Endothelial cell of umbilical vein (primary cell): ENCODE measurements around the gene ZFYVE26. TPM values are rescaled to one million over a fixed set of nuclear protein-coding genes. Genes with fewer than 3 reads are reported as not detected.

ENCODE experiments used
- BruUV-seq: library from RNA; stranded (reverse); fragments of 400-500 nt; replicated peaks from 2 replicates; lab custom pipeline; 2021; lab: Mats Ljungman, UMichigan
- CTCF ChIA-PET: fragments of 300-600, 350-600 bp; sonication (Branson Sonifier 250); formaldehyde crosslinking; loops from one replicate; lab custom pipeline; 2021; ENCODE audit warnings: antibody characterized with exemption, inconsistent platforms; lab: Charles Lee
- POLR2A ChIA-PET: fragments of 300-600, 350-600 bp; sonication (Branson Sonifier 250); formaldehyde crosslinking; loops from one replicate; lab custom pipeline; 2021; ENCODE audit warnings: antibody characterized with exemption, inconsistent platforms; lab: Charles Lee
- DNase-seq: peaks from one replicate; pipeline ENCODE4 v3.0.0-alpha.2; 2011; ENCODE audit warnings: low read depth, low spot score
- FAIRE-seq: peaks from 2 replicates; lab custom pipeline; 2011; peaks lifted over from hg19 to GRCh38; lab: Jason Lieb, UNC
- H2AFZ ChIP-seq: 2 replicates; pipeline ENCODE4 v1.6.0; 2012; ENCODE audit warnings: low read depth, low read length, control low read depth, inconsistent platforms
- H3K27ac ChIP-seq: 2 replicates; pipeline ENCODE4 v1.5.1; 2011; ENCODE audit warnings: low read depth, mild to moderate bottlenecking, control low read depth, low read length, moderate library complexity; ENCODE audit not compliant: insufficient read depth
- H3K27me3 ChIP-seq, 2 experiments: 2 replicates each; pipeline versions ENCODE4 v1.6.0 to v1.6.1; 2011; ENCODE audit warnings: low read length in 2 of 2, mixed read lengths in 1 of 2; ENCODE audit not compliant: control insufficient read depth in 2 of 2, insufficient read depth in 2 of 2
- H3K36me3 ChIP-seq, 2 experiments: 2 replicates in 1 of 2; 3 replicates in 1 of 2; pipeline ENCODE4 v1.5.1; 2011; ENCODE audit warnings: low read length in 2 of 2, mild to moderate bottlenecking in 1 of 2, moderate library complexity in 1 of 2; ENCODE audit not compliant: control insufficient read depth in 2 of 2, insufficient read depth in 2 of 2; ENCODE audit errors: extremely low read depth in 1 of 2
- H3K4me1 ChIP-seq: 3 replicates; pipeline ENCODE4 v1.5.1; 2011; ENCODE audit warnings: mild to moderate bottlenecking, low read length; ENCODE audit not compliant: control insufficient read depth, insufficient read depth; ENCODE audit errors: extremely low read depth
- H3K4me2 ChIP-seq: 2 replicates; pipeline ENCODE4 v1.6.1; 2011; ENCODE audit warnings: low read length, control low read depth, mixed read lengths; ENCODE audit not compliant: insufficient read depth
- H3K4me3 ChIP-seq, 3 experiments: fragments of 200-600 bp in 1 of 3; sonication (generic), shearing (Covaris generic) in 1 of 3; replicated peaks in 1 of 3; 2 replicates each; pipeline ENCODE4 v1.5.1; 2011 to 2016; ENCODE audit warnings: control low read depth in 3 of 3, low read length in 3 of 3, mild to moderate bottlenecking in 2 of 3, inconsistent platforms in 1 of 3, low read depth in 1 of 3, moderate library complexity in 1 of 3; ENCODE audit not compliant: insufficient read depth in 1 of 3
- H3K79me2 ChIP-seq: 2 replicates; pipeline ENCODE4 v1.6.0; 2012; ENCODE audit warnings: low read length, inconsistent platforms; ENCODE audit not compliant: control insufficient read depth, insufficient read depth
- H3K9ac ChIP-seq: replicated peaks from 2 replicates; pipeline ENCODE3; 2011; ENCODE audit warnings: low read length, control low read depth; ENCODE audit not compliant: insufficient read depth; ENCODE audit errors: extremely low read depth
- H3K9me1 ChIP-seq: replicated peaks from 3 replicates; pipeline ENCODE4 v1.6.0; 2011; ENCODE audit warnings: mild to moderate bottlenecking, low read length; ENCODE audit not compliant: control insufficient read depth, insufficient read depth; ENCODE audit errors: extremely low read depth
- H3K9me3 ChIP-seq: replicated peaks from 2 replicates; pipeline ENCODE4 v1.5.1; 2012; ENCODE audit warnings: low read length, inconsistent platforms; ENCODE audit not compliant: control insufficient read depth, insufficient read depth
- H4K20me1 ChIP-seq: replicated peaks from 2 replicates; pipeline ENCODE3; 2011; ENCODE audit warnings: mild to moderate bottlenecking, low read length; ENCODE audit not compliant: control insufficient read depth, insufficient read depth; ENCODE audit errors: extremely low read depth
- CTCF ChIP-seq, 2 donors: IDR thresholded peaks; 1 replicate in 1 of 2; 2 replicates in 1 of 2; pipeline ENCODE4 v1.5.1; 2011; ENCODE audit warnings: low read length in 2 of 2, mild to moderate bottlenecking in 2 of 2, moderate library complexity in 2 of 2, control low read depth in 1 of 2, inconsistent platforms in 1 of 2, low read depth in 1 of 2; ENCODE audit not compliant: insufficient read depth in 1 of 2; ENCODE audit errors: extremely low read depth in 1 of 2
- EZH2 ChIP-seq: IDR thresholded peaks from 2 replicates; pipeline ENCODE4 v1.6.1; 2012; ENCODE audit warnings: borderline replicate concordance, low read depth, mild to moderate bottlenecking, moderate library complexity, low read length, inconsistent platforms; ENCODE audit not compliant: severe bottlenecking
- FOS ChIP-seq: IDR thresholded peaks from 2 replicates; pipeline ENCODE4 v1.6.1; 2011; ENCODE audit warnings: mild to moderate bottlenecking, low read length, moderate library complexity, borderline replicate concordance; ENCODE audit not compliant: insufficient read depth
- GATA2 ChIP-seq: IDR thresholded peaks from 2 replicates; pipeline ENCODE4 v1.7.0; 2011; ENCODE audit warnings: low read depth, mild to moderate bottlenecking, moderate library complexity, mixed read lengths, low read length; ENCODE audit not compliant: insufficient read length, insufficient read depth
- JUN ChIP-seq: IDR thresholded peaks from 2 replicates; pipeline ENCODE4 v1.6.1; 2011; ENCODE audit warnings: borderline replicate concordance, low read depth; ENCODE audit not compliant: insufficient read length, insufficient read depth
- MAX ChIP-seq: IDR thresholded peaks from 2 replicates; pipeline ENCODE4 v1.6.1; 2011; ENCODE audit not compliant: insufficient read depth, insufficient read length
- MYC ChIP-seq: IDR thresholded peaks from one replicate; pipeline ENCODE4 v1.6.1; 2011; ENCODE audit warnings: mild to moderate bottlenecking, low read depth, low read length
- POLR2A ChIP-seq: IDR thresholded peaks from 2 replicates; pipeline ENCODE4 v1.6.1; 2012; ENCODE audit warnings: low read depth, mild to moderate bottlenecking, control low read depth, low read length
- POLR2AphosphoS5 ChIP-seq: IDR thresholded peaks from 2 replicates; pipeline ENCODE4 v1.6.1; 2012; ENCODE audit warnings: low read depth, mild to moderate bottlenecking, control low read depth, low read length, moderate library complexity; ENCODE audit not compliant: insufficient read depth
- dilution Hi-C: fragments of 300-500 bp; cut with MboI; formaldehyde crosslinking; loops from one replicate; pipeline ENCODE4 v1.15.0; 2019; ENCODE audit warnings: low sequenced_read_pairs; ENCODE audit not compliant: extremely low pct_ligation_motif_present
- intact Hi-C: fragments of 100-400 bp; cut with micrococcal nuclease; formaldehyde crosslinking; loops from one replicate; pipeline ENCODE4 v1.10.0; 2022
- polyA plus RNA-seq, 4 experiments: library from polyadenylated mRNA; depleted of rRNA in 3 of 4; stranded (reverse) in 3 of 4; unstranded in 1 of 4; fragments of >200 nt; gene quantifications; 2 replicates each; pipeline versions ENCODE4 v1.2.1 to v1.2.3, GENCODE V29; 2011 to 2012; ENCODE audit warnings: missing spikeins in 1 of 4
- total RNA-seq: library from RNA; stranded (reverse); gene quantifications from 2 replicates; pipeline ENCODE4 v1.2.3, GENCODE V29; 2021

Gene ZFYVE26
- total and polyA plus RNA-seq, 2 donors (not counting 3 experiments of a cell fraction or from before 2014, with no cell fraction given), result 15.3 to 26.3 TPM

- DNase-seq, result no peak
- no peaks in the 10 kb centered on the region for H3K9me3 ChIP-seq
- no peak overlapping the region for H2AFZ ChIP-seq
- H3K9ac ChIP-seq, result no peak overlapping the region
- H3K36me3 ChIP-seq, result no peaks in the 10 kb centered on the region
- H3K9me1 ChIP-seq, result no peaks in the 10 kb centered on the region
- H3K4me3 ChIP-seq, result no peak overlapping the region
- peaks cover 34 to 39% of the 10 kb centered on the region in 2 experiments for H3K27me3 ChIP-seq
- no peaks in the 10 kb centered on the region for H3K4me1 ChIP-seq
- H4K20me1 ChIP-seq, result no peaks in the 10 kb centered on the region
- H3K27ac ChIP-seq, result no peak overlapping the region
- ChIA-PET POLR2A (no interaction called here), CTCF (interaction anchor here (0.7 to 1.9 kb wide), 2 partner anchors 23 to 40 kb away, joined by 4 to 8 read pairs; no protein-coding TSS in a partner anchor)
- no TSS peak for BruUV-seq
- dilution Hi-C loops (no loop called here), intact Hi-C loops (no loop called here)
- no peak for TF ChIP-seq POLR2A
- no peak for TF ChIP-seq JUN
- TF ChIP-seq POLR2AphosphoS5, result no peak
- TF ChIP-seq GATA2, result no peak
- no peak for TF ChIP-seq CTCF (IDR thresholded peaks at IDR 0.05; ENCODE audit: extremely low read depth in 1 of 2, insufficient read depth in 1 of 2, low read depth in 1 of 2, low read length in 2 of 2)
- TF ChIP-seq MAX, result no peak
- TF ChIP-seq EZH2, result no peak
- no peak for TF ChIP-seq FOS
- TF ChIP-seq MYC, result no peak
- H3K4me2 ChIP-seq, result no peak overlapping the region
- FAIRE-seq, result no peak
- H3K79me2 ChIP-seq, result no peaks in the 10 kb centered on the region
Measured at GRCh38 chr14:67727361-67727760, 89.0 kb downstream of the ZFYVE26 start.
